IMR-90 (cell line): ENCODE data around the gene MTA3. TPM values are rescaled to one million over a fixed set of nuclear protein-coding genes. Genes with fewer than 3 reads are reported as not detected.

ENCODE experiments used
- ATAC-seq: fragments of 200-7000 bp; cut with Tn5 transposase; 2 replicates; pipeline ENCODE4 v1.9.1; 2020; ENCODE audit warnings: low read depth, mild to moderate bottlenecking, moderate library complexity
- BruUV-seq: library from RNA; stranded (reverse); fragments of 400-500 nt; replicated peaks from 2 replicates; lab custom pipeline; 2021; lab: Mats Ljungman, UMichigan
- CTCF ChIA-PET: fragments of 300-600 bp; formaldehyde crosslinking; extraction: SDS; loops from one replicate; lab custom pipeline; 2021; ENCODE audit warnings: antibody characterized with exemption; lab: Yijun Ruan, JAX
- POLR2A ChIA-PET: fragments of 300-600 bp; sonication (Branson Sonifier 250); formaldehyde crosslinking; loops from one replicate; lab custom pipeline; 2022; ENCODE audit warnings: antibody characterized with exemption; ENCODE audit not compliant: unreplicated experiment; lab: Charles Lee
- DNase-seq: peaks from one replicate; pipeline ENCODE4 v3.0.0; 2013
- H2AFZ ChIP-seq: replicated peaks from 2 replicates; pipeline ENCODE3; 2013; ENCODE audit warnings: low read length, mild to moderate bottlenecking; ENCODE audit not compliant: poor library complexity
- H2AK5ac ChIP-seq: 2 replicates; pipeline ENCODE4 v1.6.1; 2013; ENCODE audit warnings: low read depth, low read length, inconsistent platforms
- H2AK9ac ChIP-seq: replicated peaks from 2 replicates; pipeline ENCODE3; 2013; ENCODE audit warnings: mild to moderate bottlenecking, low read depth, low read length, moderate library complexity; ENCODE audit not compliant: poor library complexity
- H2BK120ac ChIP-seq: 2 replicates; pipeline ENCODE4 v1.6.1; 2013; ENCODE audit warnings: low read depth, low read length, inconsistent platforms
- H2BK15ac ChIP-seq: 3 replicates; pipeline ENCODE4 v1.6.1; 2013; ENCODE audit warnings: low read depth, low read length, inconsistent platforms
- H2BK20ac ChIP-seq: 2 replicates; pipeline ENCODE4 v1.6.1; 2013; ENCODE audit warnings: low read depth, mild to moderate bottlenecking, inconsistent platforms, low read length, moderate library complexity
- H2BK5ac ChIP-seq: 2 replicates; pipeline ENCODE4 v1.6.1; 2013; ENCODE audit warnings: mild to moderate bottlenecking, low read depth, low read length, inconsistent platforms; ENCODE audit not compliant: poor library complexity, severe bottlenecking
- H3K14ac ChIP-seq: replicated peaks from 2 replicates; pipeline ENCODE4 v1.6.1; 2013; ENCODE audit warnings: low read depth, low read length, inconsistent platforms
- H3K18ac ChIP-seq: 2 replicates; pipeline ENCODE4 v1.6.1; 2013; ENCODE audit warnings: low read depth, low read length, control low read depth
- H3K23ac ChIP-seq: 2 replicates; pipeline ENCODE4 v1.6.1; 2013; ENCODE audit warnings: low read depth, low read length, inconsistent platforms
- H3K27ac ChIP-seq: 2 replicates; pipeline ENCODE4 v1.5.1; 2013; ENCODE audit warnings: mild to moderate bottlenecking, control low read depth, low read length; ENCODE audit not compliant: insufficient read depth
- H3K27me3 ChIP-seq: 2 replicates; pipeline ENCODE4 v1.6.1; 2013; ENCODE audit warnings: low read length; ENCODE audit not compliant: control insufficient read depth, insufficient read depth
- H3K36me3 ChIP-seq: 2 replicates; pipeline ENCODE4 v1.6.1; 2013; ENCODE audit warnings: low read length, mixed read lengths; ENCODE audit not compliant: control insufficient read depth, insufficient read depth
- H3K4ac ChIP-seq: 2 replicates; pipeline ENCODE4 v1.6.1; 2013; ENCODE audit warnings: low read depth, low read length, inconsistent platforms
- H3K4me1 ChIP-seq: 2 replicates; pipeline ENCODE4 v1.6.1; 2013; ENCODE audit warnings: low read length, mixed read lengths; ENCODE audit not compliant: control insufficient read depth, insufficient read depth
- H3K4me2 ChIP-seq: 2 replicates; pipeline ENCODE4 v1.6.1; 2013; ENCODE audit warnings: low read depth, mild to moderate bottlenecking, control low read depth, low read length, moderate library complexity
- H3K4me3 ChIP-seq: 2 replicates; pipeline ENCODE4 v1.5.1; 2013; ENCODE audit warnings: low read depth, mild to moderate bottlenecking, control low read depth, low read length, moderate library complexity; ENCODE audit not compliant: insufficient read depth
- H3K56ac ChIP-seq: 2 replicates; pipeline ENCODE4 v1.6.1; 2013; ENCODE audit warnings: low read length, inconsistent platforms; ENCODE audit not compliant: insufficient read depth; ENCODE audit errors: extremely low read depth
- H3K79me1 ChIP-seq, 2 experiments: 2 replicates each; pipeline ENCODE4 v1.6.1; 2013; ENCODE audit warnings: low read length in 2 of 2, inconsistent platforms in 1 of 2, low read depth in 1 of 2
- H3K9ac ChIP-seq: 2 replicates; pipeline ENCODE4 v1.6.1; 2013; ENCODE audit warnings: low read depth, low read length, control low read depth
- H3K9me1 ChIP-seq: 2 replicates; pipeline ENCODE4 v1.6.1; 2013; ENCODE audit warnings: low read length, inconsistent platforms; ENCODE audit not compliant: insufficient read depth
- H3K9me3 ChIP-seq: 2 replicates; pipeline ENCODE4 v1.6.1; 2013; ENCODE audit warnings: low read length; ENCODE audit not compliant: control insufficient read depth, insufficient read depth
- H4K20me1 ChIP-seq: 2 replicates; pipeline ENCODE4 v1.6.1; 2013; ENCODE audit warnings: low read length, inconsistent platforms; ENCODE audit not compliant: insufficient read depth
- H4K5ac ChIP-seq: 2 replicates; pipeline ENCODE4 v1.6.1; 2013; ENCODE audit warnings: mild to moderate bottlenecking, low read depth, low read length, control low read depth
- H4K8ac ChIP-seq, 2 experiments: 2 replicates each; pipeline ENCODE4 v1.6.1; 2013; ENCODE audit warnings: low read depth in 2 of 2, low read length in 2 of 2, control low read depth in 1 of 2, inconsistent platforms in 1 of 2
- H4K91ac ChIP-seq: 2 replicates; pipeline ENCODE4 v1.6.1; 2013; ENCODE audit warnings: low read depth, low read length, inconsistent platforms; ENCODE audit not compliant: insufficient read depth
- CEBPB ChIP-seq: IDR thresholded peaks from 2 replicates; pipeline ENCODE4 v1.6.1; 2012; ENCODE audit warnings: low read depth, low read length, improper control_type of control experiment
- CHD1 ChIP-seq: IDR thresholded peaks from 2 replicates; pipeline ENCODE4 v1.6.1; 2012; ENCODE audit warnings: low read depth, low read length, improper control_type of control experiment
- CTCF ChIP-seq: conservative IDR thresholded peaks from 2 replicates; pipeline ENCODE4 v1.5.1; 2012; ENCODE audit warnings: mild to moderate bottlenecking, low read depth, low read length, improper control_type of control experiment
- MAZ ChIP-seq: IDR thresholded peaks from 2 replicates; pipeline ENCODE4 v1.6.1; 2012; ENCODE audit warnings: low read depth, mild to moderate bottlenecking, low read length, improper control_type of control experiment, moderate library complexity, borderline replicate concordance
- MXI1 ChIP-seq: IDR thresholded peaks from 2 replicates; pipeline ENCODE4 v1.6.1; 2012; ENCODE audit warnings: low read depth, mild to moderate bottlenecking, low read length, moderate library complexity, borderline replicate concordance
- POLR2A ChIP-seq: IDR thresholded peaks from 2 replicates; pipeline ENCODE4 v1.6.1; 2012; ENCODE audit warnings: mild to moderate bottlenecking, low read depth, low read length
- RAD21 ChIP-seq: IDR thresholded peaks from 2 replicates; pipeline ENCODE4 v1.6.1; 2012; ENCODE audit warnings: low read length, improper control_type of control experiment
- RCOR1 ChIP-seq: IDR thresholded peaks from 2 replicates; pipeline ENCODE4 v1.6.1; 2012; ENCODE audit warnings: mild to moderate bottlenecking, low read length, improper control_type of control experiment; ENCODE audit not compliant: insufficient replicate concordance
- SMC3 ChIP-seq: fragments of 150-350 bp; IDR thresholded peaks from 2 replicates; pipeline ENCODE4 v1.6.1; 2016; ENCODE audit warnings: low read depth, mild to moderate bottlenecking, antibody characterized with exemption, low read length, moderate library complexity
- USF2 ChIP-seq: fragments of 150-350 bp; IDR thresholded peaks from 2 replicates; pipeline ENCODE4 v1.6.1; 2017; ENCODE audit warnings: mild to moderate bottlenecking, antibody characterized with exemption, low read length, low read depth
- WGBS, 2 experiments: methylation state at CpG; one replicate each; pipeline versions ENCODE4 v1.1.5 to v1.1.7; 2013; ENCODE audit warnings: missing lambda C conversion rate in 2 of 2; ENCODE audit not compliant: insufficient read length in 1 of 2; ENCODE audit errors: extremely low coverage in 2 of 2; 5-methylcytosine and 5-hydroxymethylcytosine counted together
- dilution Hi-C: fragments of 300-500 bp; cut with HindIII; formaldehyde crosslinking; loops from one replicate; pipeline ENCODE4 v1.14.3; 2018; ENCODE audit warnings: low sequenced_read_pairs; ENCODE audit not compliant: unreplicated experiment
- in situ Hi-C: fragments of 300-500 bp; cut with MboI; formaldehyde crosslinking; loops from 3 replicates; pipeline ENCODE4 v1.14.3; 2019; ENCODE audit warnings: low sequenced_read_pairs, inconsistent platforms, mixed read lengths
- intact Hi-C: fragments of 100-400 bp; cut with micrococcal nuclease; formaldehyde crosslinking; loops from 2 replicates; pipeline ENCODE4 v1.10.0; 2022
- polyA plus RNA-seq, 3 experiments: library from polyadenylated mRNA; depleted of rRNA; stranded (reverse); fragments of >200 nt; gene quantifications; 2 replicates each; pipeline ENCODE4 v1.2.3, GENCODE V29; 2012; ENCODE audit warnings: low replicate concordance in 1 of 3
- total RNA-seq: library from RNA; depleted of rRNA; stranded (reverse); fragments of >200 nt; gene quantifications from 2 replicates; pipeline ENCODE4 v1.2.3, GENCODE V29; 2012
- TF ChIP-seq, protein P1 (sequence below): fragments of 150-350 bp; IDR thresholded peaks from 2 replicates; pipeline ENCODE4 v1.6.1; 2016; ENCODE audit warnings: low read depth, mild to moderate bottlenecking, low read length, moderate library complexity, borderline replicate concordance

MTA3 gene
- total and polyA plus RNA-seq, 2 of the 4 experiments (the other 2 are of a cell fraction), result 31.9 to 34.3 TPM

DNA sequence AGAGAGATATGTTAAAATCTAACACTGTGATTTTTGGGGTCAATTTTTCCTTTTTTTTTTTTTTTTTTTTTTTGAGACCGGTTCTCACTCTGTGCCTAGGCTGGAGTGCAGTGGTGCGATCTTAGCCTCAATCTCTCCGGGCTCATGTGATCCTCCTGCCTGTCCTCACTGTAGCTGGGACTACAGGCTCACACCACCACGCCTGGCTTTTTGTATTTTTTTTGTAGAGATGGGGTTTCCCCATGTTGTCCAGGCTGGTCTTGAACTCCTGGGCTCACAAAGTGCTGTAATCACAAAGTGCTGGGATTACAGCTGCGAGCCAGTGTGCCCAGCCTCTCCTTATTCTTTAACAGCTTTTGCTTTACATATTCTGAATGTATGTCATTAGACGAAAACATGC, 226.8 kb downstream of the MTA3 start:
- Histone ChIP-seq H4K20me1 (no peaks in the 10 kb centered on the region), H3K27me3 (peaks cover 18% of the 10 kb centered on the region), H2BK120ac (peak overlapping the region; percentile 100), H3K4me1 (peaks cover 6% of the 10 kb centered on the region), H3K23ac (no peak overlapping the region), H3K4me3 (no peak overlapping the region), H2AK5ac (peak overlapping the region; percentile 72; the same call in 1 of the 2 replicates), H3K79me1 (no peaks in the 10 kb centered on the region), H2AK9ac (peak overlapping the region; percentile 79), H4K8ac (peak overlapping the region; percentile 58 to 97; a peak in 2 of 4 replicates), H3K4me2 (no peak overlapping the region), H4K5ac (peak overlapping the region; percentile 89), H2AFZ (no peak overlapping the region), H2BK5ac (peak overlapping the region; percentile 98), H3K18ac (peak overlapping the region; percentile 90), H3K9me1 (no peaks in the 10 kb centered on the region), H3K4ac (peak overlapping the region; percentile 99), H2BK15ac (0 out of 3 replicates have a peak overlapping the region, but pooled peaks have one; percentile 69), H3K14ac (0 out of 2 replicates have a peak overlapping the region, but pooled peaks have one; percentile 44), H3K56ac (no peak overlapping the region), H3K27ac (peak overlapping the region; percentile 100; the same call in 1 of the 2 replicates), H4K91ac (peak overlapping the region; percentile 42; the same call in 1 of the 2 replicates), H3K9ac (no peak overlapping the region), H3K36me3 (no peaks in the 10 kb centered on the region), H2BK20ac (peak overlapping the region; percentile 84), H3K9me3 (peaks cover 11% of the 10 kb centered on the region)
- POLR2A ChIA-PET, result no interaction called here
- ATAC-seq, result no peak
- in situ Hi-C loops, result no loop called here
- intact Hi-C loops, result no loop called here
- DNase-seq, result no peak
- BruUV-seq, result no TSS peak
- dilution Hi-C loops, result no loop called here
- CTCF ChIA-PET, result interaction anchor here (1.4 kb wide), 1 partner anchor 18 kb away, joined by 5 read pairs; no protein-coding TSS in a partner anchor
- WGBS, 2 experiments, result no CpG with 5 or more reads among the region's 6 CpGs
- no peak for TF ChIP-seq POLR2A
- TF ChIP-seq RAD21, result no peak
- TF ChIP-seq, protein P1, sequence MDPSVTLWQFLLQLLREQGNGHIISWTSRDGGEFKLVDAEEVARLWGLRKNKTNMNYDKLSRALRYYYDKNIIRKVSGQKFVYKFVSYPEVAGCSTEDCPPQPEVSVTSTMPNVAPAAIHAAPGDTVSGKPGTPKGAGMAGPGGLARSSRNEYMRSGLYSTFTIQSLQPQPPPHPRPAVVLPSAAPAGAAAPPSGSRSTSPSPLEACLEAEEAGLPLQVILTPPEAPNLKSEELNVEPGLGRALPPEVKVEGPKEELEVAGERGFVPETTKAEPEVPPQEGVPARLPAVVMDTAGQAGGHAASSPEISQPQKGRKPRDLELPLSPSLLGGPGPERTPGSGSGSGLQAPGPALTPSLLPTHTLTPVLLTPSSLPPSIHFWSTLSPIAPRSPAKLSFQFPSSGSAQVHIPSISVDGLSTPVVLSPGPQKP, result no peak
- no peak for TF ChIP-seq USF2
- TF ChIP-seq SMC3, result no peak
- TF ChIP-seq MXI1, result no peak
- TF ChIP-seq RCOR1, result no peak
- no peak for TF ChIP-seq CHD1
- no peak for TF ChIP-seq MAZ
- TF ChIP-seq CEBPB, result no peak
- TF ChIP-seq CTCF, result no peak
